Stimulated activated CD8-positive, alpha-beta memory T cell treated with anti-CD3 and anti-CD28 coated beads, Interleukin-7, amount 100 ng/mL, for 4 hours (primary cell): ENCODE data around the gene COL23A1.

Source experiments
- DNase-seq, 2 donors: peaks; one replicate each; pipeline ENCODE4 v3.0.0-alpha.2; 2020; ENCODE audit warnings: low read depth in 2 of 2

COL23A1 gene

DNA sequence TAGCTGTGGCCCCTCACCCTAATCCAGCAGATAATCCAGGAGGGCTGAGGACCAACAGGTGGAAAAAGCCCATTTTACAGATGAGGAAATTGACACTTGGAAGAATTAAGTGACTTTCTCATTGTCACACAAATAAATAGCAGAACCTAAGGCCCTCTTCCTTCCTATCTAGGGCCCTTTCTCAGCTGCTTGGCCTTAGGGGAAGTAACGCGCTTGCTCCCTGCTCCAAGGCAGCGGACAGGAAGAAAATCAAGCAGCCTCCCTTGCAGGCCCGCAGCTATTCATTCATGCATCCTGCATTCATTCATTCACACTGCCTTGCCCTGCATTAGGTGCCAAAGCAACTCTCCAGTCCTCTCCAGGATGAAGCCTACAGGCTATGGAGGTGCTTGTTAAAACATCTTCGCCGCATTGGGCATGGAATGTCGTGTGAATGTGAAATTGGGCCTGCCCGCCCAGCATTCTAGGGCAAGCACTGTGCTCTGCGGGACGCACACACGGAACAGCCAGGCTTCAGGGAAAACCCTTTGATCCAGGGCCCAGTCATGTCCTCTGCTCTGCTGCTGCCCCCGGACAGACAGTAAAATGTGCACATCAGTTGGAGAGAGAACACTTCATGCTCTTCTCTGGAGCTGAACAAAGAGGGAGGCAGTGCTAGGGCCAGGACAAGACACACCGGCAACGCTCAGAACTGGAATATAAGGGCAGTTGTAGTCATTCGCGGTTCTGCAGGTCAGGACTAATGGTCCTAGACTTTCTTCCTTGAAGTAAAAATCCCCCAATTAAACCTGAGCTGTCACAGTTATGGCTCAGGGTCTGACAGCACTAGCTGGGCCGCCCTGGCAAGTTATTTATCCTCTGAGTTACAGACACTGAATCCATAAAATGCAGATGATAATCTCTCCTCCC lies 166.0 kb downstream of the COL23A1 start:
- no peak for DNase-seq

DNA sequence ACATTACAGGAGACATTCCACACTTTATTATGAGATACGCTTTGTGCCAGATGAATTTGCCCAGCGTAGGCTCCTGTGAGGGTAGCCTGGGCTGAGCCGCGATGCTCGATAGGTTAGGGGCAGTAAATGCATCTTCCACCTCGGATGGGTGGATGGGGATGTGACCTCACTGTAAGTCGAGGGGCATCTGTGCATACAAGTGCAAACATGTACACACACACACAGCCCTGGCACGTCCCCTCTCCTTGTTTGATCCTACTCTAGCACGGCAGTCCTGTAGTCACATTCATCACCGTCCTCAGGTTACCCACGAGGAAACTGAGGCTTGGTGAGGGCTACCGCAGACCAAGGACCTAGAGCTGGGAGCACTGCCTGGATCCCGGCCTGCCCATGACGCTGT lies 166.8 kb downstream of the COL23A1 start:
- DNase-seq = no peak

DNA sequence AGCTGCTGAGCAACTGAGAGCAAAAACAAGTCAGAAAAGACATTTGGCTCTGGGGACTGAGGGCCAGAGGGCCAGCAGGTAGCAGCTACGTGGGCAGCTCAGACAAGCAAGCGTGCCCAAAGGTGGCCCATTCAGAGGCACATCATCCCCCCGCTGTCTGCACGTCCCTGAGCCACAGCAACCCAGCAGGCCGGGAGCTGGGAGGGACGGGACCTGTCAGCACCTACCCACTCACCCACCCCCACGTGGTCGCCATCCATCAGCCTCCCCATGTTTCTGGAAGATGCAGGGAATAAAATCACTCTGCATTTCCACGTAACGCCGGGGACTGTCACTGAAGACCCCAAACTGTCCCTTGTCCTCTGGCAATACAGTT lies 167.8 kb downstream of the COL23A1 start:
- no peak for DNase-seq

DNA sequence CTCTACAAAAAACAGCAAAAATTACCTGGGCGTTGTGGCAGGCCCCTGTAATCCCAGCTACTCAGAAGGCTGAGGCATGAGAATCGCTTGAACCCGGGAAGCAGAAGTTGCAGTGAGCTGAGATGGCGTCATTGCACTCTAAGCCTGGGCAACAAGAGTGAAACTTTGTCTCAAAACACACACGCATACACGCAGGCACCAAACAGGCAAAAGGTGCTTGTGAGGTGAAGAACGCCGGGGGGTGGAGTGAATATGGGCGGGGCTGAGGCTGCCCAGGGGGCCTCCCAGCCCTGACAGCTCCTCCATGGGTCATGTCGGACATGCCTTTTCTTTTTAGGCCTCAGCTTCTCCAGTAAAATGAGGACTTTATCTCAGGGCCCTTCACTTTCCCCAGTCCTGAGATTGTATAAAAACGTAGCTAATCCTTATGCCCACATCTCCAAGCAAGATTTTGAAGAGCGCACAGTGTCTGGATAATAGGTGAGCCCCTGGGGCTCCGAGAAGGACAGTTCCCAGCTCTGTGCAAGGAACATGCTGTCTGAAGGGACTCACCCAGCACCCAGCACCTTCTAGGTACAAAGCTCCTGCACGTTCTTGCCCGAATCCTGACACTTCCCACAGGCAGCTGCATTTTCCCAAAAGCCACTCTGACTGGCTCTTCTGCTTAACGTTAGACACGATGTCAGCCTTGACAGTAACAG lies 168.3 kb downstream of the COL23A1 start:
- no peak for DNase-seq

DNA sequence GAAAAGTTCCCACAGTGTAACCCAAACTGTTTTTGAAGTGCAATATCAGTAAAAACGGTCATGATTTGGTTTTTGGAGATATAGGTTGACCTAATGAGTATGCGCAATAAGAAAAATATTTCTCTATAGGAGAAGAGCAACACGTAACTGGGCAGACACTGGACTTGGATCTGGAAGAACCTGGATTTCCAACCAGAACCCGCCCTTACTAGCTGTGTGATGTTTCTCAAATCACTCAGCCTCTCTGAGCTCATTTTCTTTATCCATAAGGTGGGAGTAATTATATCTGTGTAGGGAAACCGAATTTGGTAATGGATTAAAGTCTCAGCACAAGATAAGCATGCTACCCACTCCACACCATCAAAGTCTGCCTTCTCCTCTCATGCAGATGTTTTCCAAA lies 169.1 kb downstream of the COL23A1 start:
- DNase-seq = no peak

DNA sequence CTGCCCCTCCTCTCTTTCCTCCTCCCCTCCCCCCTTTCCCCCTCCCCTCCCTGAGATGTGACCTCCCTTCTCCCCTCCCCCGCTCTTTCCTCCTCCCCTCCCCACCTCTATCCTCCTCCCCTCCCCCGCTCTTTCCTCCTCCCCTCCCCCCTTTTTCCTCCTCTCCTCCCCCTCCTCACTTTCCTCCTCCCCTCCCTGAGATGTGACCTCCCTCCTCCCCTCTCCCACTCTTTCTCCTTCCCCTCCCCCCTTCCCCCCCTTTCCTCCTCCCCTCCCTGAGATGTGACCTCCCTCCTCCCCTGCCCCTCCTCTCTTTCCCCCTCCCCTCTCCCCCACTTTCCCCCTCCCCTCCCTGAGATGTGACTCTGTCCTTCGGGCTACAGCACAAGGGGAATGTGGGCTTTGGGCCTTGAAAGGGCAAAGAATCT lies 169.8 kb downstream of the COL23A1 start:
- no peak for DNase-seq

DNA sequence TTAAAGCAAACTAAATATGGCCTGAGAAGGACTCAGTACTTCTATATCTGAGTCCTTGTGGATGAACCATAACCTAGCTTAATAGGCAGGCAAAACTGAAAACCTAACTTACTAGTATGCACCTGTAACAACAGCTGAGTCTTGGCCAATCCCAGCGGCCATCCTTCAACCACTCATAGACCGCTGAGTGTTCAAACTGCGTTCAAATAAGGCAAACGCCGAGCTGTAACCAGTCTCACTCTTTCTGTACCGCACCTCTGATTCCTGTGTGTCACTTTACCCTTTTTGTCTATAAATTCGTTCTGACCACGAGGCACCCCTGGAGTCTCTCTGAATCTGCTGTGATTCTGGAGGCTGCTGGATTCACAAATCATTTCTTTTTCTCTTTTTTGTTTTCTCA lies 170.5 kb downstream of the COL23A1 start:
- DNase-seq = no peak

DNA sequence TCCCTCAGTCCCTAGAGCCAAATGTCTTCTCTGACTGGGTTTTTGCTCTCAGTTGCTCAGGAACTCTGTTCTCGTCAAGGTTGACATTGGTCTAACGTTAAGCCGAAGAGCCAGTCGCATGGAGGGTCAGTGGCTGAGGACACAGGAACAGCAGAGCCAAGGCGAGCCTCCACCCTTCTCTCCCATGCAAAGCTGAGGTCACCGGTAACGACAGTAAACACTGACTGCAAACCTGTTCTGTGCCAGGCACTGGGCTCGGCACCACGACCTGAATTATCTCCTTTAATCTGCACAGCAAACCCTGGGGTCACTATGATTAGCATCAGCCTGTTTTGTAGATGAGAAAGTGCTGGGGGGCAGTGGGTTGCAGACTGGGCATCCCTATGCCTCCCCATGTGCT lies 171.0 kb downstream of the COL23A1 start:
- DNase-seq = no peak

DNA sequence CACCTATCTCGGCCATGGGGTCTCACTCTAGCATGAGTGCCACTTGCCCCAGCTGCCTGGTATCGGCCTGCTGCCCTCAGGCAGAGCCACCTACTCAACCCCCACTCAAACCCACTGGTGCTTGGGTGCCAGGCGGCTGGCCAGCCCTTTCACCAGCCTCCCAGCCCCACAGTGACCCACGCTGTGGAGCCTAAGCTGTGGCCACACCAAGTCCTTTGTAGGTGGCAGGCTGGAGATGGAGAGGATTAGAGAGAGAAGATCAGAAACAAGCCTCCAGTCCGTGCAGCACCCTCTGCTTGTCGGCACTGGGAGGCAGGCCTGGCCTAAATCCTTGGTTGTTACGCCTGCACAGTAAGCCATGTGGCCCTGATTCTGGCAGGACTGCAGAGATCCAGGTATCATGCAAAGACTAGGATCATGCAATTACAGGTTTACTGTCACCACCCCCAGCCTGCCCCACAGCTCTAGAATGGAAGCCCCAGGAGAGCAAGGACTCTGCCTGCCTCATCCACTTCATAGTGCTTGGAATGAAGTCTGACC lies 171.7 kb downstream of the COL23A1 start:
- no peak for DNase-seq

DNA sequence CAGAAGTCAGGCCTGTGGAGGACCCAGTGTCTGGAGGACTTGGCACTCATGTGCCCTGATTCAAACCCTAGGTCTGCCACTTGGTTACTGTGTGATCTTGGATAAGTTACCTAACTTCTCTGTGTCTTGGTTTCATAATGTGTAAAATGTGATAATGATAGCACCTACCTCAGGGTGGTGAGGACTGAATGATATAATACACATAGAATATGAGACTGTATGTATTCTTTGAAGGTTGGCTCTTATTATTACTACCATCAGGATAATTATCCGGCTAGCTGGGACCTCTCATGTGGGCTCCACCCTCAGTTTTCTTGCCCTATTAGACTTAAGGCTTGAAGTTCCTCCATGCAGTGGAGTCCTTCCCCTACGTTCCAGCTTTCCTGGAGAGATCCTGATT lies 172.2 kb downstream of the COL23A1 start:
- DNase-seq = no peak

DNA sequence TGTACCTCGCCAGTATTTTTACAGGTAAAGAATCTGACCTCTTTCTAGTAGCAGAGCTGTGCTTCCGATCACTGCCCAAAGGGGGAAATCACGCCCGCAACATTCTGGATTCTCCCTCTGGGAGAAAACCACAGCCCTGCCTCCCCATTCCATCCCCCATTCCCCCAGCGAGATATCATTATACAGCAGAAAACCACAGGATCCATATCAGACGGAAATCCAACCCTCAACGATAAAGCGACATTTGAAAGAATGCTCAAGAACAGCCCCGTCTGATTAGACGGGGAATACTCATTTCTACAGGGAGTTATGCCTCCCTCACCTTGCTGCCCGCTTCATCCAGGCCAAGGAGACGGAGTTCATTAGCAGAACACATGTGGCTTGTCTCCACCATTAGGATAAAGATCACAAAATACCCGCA lies 172.8 kb downstream of the COL23A1 start:
- DNase-seq = no peak

DNA sequence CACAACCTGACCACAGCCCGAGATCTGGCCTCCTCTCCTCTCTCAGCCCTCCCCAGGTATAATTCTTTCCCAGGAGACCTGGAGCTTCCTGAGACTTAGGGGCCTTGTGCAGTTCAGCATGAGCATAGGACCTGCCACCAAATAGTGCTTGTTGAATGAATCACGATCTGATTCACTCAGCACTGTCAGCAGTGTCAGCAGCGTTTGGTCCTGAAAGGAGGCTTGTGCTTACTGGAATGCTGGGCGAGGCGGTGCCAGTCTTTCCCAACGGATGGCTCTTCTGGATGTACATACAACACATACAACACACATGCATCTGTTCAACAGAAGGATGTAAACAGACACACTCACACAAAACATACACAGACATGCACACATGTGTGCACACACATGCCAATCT lies 173.3 kb downstream of the COL23A1 start:
- DNase-seq = no peak

DNA sequence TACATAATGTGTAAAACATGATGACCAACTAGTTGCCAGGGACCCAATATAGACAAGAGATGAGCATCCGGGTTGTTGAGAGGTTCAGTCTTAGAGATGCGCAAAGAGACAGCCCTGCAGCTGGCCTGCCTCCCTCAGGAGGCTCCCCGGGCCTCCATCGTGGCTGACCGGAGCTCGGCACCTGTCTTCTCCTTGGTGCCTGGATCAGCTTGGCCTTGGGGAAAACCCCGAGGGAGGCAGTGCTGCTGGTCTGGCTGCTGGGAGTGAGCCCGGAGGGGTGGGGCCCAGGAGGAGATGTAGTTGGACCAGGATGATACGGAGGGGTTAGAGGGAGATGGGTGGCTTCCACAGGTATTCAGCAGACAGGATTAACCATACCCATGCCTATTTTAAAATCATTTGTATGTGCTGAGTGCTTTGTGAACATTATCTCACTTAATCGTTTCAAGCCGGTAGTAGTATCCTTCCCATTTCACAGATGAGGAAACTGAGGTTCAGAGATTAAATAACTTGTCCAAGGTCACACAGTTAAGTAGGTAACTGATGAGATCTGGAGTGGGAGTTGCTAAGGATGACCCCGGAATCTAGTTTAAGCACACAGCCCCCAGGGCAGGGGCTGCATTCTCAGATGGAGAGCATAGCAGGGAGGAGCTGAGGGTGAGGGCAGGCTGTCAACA lies 173.8 kb downstream of the COL23A1 start:
- DNase-seq = no peak

DNA sequence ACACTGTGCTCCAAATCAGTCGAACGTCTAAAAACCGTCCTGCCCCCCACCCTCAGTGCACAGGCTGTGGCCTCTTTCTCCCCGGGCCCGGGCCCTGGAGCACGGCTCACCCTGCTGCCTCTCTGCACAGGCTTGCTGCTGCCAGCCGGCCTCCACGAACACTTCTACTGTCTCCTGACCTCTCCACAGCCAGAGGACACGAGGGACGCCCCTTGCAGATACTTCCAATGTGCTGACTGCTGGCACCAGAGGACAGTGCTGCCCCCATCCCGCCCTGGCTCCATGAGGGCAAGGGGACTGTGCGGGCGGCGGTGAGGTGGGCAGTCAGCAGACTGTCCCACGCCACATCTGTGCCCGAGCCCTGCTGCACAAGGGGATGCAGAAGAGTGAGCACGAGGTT lies 174.8 kb downstream of the COL23A1 start:
- no peak for DNase-seq

DNA sequence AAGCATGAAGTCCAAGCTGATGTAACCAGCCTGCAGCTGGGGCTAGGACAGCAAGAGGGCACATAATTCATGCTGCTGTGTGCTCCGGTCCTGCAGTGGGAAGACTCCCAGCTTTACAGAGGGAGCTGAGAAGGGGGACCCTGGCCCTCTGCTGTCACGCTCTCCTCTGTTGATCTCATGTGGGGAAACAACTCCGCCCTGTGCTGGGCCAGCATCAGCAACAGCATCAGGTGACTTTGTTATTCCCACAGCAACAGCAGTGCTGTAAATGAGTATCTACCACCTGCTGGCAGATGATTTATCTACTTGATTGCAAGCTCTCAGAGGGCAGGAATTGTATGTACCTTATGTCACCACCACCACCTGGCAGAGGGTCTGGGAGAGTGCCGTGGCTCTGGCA lies 176.2 kb downstream of the COL23A1 start:
- no peak for DNase-seq

DNA sequence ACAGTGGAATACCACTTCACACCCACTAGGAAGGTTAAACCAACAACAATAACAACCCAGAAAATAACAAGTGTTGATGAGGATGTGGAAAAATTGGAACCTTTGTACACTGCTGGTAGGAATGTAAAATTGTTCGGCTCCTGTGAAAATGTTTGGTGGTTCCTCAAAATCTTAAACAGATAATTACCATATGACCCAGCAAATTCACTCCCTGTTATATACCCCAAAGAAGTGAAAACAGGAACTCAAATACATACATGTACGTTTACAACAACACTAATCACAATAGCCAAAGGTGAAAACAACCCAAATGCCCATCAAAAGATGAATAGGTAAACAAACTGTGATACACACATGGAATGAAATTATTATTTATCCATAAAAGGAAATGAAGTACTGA lies 179.1 kb downstream of the COL23A1 start:
- DNase-seq = no peak

DNA sequence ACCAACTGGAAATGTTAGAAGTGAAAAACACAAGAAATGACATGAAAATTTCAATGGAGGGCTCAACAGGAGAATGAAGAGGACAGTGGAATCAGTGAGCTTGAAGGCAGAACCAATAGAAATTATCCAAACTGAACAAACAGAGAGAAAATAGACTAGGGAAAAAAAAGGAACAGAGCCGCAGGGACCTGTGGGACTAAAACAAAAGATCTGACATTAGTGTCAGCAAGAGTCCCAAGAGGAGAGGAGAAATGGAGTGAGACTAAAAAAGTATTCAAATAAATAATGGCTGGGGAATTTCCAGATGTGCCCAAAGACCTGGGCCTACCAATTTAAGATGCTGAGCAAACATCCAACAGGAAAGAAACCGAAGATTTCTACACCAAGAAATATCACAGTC lies 182.5 kb downstream of the COL23A1 start:
- DNase-seq = no peak

DNA sequence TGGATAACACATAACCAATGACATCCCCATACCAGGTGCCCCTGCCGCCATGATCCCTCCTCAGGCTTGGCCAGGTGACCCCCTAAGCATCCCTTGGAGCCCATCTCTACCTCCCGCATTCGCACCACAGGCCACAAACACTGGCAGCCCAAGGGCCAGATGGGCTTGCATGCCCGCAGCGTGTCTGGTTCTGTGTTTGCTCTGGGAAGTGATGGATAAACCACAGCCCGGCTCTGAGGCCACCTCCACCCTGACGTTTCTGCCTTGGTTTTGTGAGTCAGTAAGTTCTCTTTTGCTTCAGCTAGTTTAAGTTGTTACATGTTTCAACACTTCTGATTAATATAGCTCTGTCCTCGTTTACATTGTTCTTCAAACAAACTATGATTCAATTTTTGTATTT lies 185.2 kb downstream of the COL23A1 start:
- no peak for DNase-seq

DNA sequence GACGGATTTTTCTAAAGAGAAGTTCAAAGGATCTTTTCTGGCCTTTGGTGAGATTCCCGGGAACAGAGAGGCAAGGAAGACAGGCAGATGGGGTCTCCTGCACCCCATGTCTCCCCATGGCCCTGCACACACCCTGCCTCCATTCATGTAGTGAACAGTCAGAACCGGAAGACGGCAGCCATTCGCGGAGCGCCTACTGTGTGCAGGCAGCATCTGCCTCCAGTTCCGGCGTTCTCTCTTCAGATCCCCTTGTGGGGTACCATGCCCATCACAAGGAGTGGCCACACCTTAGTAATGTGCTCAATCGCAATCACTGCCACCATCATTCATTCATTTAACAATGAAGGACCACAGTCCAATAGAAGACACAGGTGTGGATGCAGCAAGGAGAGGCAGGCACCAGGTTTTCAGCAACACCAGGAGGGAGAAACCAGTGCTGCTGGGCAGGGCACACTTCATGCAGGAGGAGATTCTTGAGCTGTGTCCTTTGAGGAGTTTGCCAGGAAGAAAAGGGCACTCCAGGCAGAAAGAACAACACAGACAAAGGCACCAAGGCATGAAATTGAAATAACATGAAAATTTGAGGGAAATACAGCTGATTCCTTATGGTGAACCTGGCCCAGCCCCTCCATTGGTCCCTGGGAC lies 186.1 kb downstream of the COL23A1 start:
- no peak for DNase-seq

DNA sequence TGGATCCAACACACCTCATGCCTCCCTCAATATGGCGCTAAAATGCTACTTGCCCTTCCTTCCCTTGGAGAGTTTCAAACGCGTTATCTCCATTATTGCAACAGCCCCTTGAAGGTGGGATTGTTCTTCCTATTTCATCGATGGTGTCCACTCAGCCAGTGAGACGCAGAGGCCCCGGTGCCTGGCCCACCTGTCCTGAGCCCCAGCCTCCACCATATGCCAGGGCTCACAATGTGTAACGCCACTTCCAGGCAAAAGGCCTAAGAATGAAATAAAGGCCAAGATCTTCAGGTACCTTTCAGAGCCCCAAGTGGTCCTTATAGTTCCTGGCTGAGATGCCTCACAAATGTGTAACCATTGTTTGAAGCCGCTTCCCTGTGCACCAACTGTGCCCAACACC lies 186.8 kb downstream of the COL23A1 start:
- no peak for DNase-seq

DNA sequence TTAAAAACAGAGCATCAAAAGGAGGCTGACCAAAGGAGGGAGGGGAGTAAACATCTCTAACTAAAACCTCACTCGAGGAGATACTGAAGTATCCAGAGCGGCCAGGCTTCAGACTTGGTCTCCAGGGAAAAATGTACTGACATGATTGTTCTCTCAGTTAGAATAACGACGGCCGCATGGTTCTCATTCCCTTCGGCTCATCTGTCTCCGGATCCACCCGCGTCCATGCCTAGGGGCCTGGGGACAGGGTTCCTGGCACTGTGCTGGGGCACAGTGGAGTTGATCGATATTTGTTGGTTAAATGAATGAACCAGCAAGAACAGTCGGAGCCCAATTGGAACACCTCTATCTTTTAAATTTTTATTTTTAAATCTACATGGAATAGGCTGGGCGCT lies 190.5 kb downstream of the COL23A1 start:
- no peak for DNase-seq
